CD4-positive, alpha-beta T cell treated with Interleukin-6 for 4 hours (primary cell): ENCODE results near the gene USP9Y.
"Not testable (repeated sequence)": the region's sequence is repeated elsewhere in the genome, so short reads cannot be mapped to it uniquely, and the experiment has no call there.

ENCODE experiments used
- DNase-seq: peaks from one replicate; pipeline ENCODE4 v3.0.0-alpha.2; 2020; ENCODE audit warnings: mixed read lengths

Gene USP9Y, protein sequence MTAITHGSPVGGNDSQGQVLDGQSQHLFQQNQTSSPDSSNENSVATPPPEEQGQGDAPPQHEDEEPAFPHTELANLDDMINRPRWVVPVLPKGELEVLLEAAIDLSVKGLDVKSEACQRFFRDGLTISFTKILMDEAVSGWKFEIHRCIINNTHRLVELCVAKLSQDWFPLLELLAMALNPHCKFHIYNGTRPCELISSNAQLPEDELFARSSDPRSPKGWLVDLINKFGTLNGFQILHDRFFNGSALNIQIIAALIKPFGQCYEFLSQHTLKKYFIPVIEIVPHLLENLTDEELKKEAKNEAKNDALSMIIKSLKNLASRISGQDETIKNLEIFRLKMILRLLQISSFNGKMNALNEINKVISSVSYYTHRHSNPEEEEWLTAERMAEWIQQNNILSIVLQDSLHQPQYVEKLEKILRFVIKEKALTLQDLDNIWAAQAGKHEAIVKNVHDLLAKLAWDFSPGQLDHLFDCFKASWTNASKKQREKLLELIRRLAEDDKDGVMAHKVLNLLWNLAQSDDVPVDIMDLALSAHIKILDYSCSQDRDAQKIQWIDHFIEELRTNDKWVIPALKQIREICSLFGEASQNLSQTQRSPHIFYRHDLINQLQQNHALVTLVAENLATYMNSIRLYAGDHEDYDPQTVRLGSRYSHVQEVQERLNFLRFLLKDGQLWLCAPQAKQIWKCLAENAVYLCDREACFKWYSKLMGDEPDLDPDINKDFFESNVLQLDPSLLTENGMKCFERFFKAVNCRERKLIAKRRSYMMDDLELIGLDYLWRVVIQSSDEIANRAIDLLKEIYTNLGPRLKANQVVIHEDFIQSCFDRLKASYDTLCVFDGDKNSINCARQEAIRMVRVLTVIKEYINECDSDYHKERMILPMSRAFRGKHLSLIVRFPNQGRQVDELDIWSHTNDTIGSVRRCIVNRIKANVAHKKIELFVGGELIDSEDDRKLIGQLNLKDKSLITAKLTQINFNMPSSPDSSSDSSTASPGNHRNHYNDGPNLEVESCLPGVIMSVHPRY (N-terminal part only)

DNA sequence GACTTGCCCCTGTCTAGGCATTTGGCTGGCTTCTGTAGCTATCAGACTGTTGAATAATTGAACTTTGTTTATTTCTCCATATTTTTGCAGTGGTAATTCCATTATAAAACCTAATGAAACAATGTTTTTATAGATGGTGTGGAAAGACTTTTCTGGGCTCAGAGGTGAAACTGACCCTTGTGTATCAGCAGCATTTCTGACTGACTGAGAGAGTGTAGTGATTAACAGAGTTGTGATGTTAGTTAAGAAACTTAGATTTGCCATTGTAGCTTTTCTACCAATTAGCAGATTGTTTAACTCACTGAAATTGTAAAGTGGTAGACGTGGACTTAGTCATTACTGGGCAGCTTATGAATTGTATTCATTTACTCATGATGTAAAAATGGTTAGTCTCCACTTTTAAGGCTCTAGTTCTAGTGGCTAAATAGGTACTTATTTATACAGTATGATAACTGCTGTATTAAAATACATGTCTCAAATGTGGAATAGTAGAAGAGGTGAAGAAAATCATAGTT is at the start of gene USP9Y:
USP9Y (plus strand) TSS at position 51 of the 515 bp plus-strand sequence. CDS start 8,217 bp downstream, outside the sequence.
- no peak for DNase-seq

DNA sequence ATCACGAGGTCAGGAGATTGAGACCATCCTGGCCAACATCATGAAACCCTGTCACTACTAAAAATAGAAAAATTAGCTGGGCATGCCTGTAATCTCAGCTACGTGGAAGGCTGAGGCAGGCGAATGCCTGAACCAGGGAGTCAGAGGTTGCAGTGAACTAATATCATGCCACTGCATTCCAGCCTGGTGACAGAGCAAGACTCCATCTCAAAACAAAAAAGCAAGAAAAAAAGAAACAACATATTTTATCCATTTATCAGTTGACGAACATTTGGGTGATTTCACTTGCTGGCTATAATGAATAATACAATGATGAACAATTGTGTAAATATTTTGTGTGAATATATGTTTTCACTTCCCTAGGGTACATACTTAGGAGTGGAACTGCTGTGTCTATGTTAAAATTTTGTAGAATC is 49.4 kb upstream of the USP9Y start:
- no peak for DNase-seq

DNA sequence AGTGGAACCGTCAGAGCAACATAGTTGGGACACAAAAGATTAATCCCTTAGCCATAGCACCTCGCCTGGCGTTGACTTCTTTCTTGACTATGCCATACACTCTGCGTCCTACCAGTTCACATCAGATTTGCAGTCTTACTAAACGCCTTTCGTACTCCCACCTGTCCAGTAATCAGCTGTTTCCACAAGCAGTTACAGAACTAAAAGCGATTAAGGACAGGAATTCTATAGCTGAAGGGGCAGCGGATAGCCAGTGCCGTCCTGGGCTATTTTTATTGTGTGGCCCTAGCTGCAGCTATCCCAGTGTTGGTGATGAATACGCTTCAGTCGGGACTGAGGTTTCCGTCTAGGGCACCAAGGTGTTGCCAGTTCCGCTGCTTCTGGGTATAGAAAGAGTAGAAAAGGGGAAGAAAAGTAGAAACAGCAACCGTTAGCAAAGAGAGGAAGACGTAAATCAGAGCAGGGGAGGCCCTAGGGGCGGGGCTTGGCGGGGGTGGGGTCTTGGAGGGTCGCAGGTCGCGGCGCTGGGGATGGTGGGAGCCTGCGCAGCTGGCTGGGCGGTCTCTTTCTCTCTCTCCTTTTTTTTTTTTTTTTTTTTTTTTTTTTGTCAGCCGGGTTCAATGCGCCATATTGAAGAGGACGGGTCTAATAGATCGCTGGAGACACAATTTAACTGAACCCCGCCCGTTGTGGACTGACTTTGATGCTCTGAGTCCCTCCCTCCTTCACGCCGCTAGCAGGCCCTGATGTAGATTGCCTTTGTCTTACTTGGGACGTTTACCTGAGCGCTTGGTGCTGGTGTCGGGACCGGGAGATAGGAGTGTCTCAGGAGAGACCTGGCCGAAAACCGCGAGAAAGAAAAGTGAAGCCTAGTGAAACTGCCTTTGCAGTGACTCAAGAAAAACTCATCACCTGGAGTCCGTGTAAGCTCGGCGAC is 39.0 kb upstream of the USP9Y start:
- DNase-seq = no peak

DNA sequence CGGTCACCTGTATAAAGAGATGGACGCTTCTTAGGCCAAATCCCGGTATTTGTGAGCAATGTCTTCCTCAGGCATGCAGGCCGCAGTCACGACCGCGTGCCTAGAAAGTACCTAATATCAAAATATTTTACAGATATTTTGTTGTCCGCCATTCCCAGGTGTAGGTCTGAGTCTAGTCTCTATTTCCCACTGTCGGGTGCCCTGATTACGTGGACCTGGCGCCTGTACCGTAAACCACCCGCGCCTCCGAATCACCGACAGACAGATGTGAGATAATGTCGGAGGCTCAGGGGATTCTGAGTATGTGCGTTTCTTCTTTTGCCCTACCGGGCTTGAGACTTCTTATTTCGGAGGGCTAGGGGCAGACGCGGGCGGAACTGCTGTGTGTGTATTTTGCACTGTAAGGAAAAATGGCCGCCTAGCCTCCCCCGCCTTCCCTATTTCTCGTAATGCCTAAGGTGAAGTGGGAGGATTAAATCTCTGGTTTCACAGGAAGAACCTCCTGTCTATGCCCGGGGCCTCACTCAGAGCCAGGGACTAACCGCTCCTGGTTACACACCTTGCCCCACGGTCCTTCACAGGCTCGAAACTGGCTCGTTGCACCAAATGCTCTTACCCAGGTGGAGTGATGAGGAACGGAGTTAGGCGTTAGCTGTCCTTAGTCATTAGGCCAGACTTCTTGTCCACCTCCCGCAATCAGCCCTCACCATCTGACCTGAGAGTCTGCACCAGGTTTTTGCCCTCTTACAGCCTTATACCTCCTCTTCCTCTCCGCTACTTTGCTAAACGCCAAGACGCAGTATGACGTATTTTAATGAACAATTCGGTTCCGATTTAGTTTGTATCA is 38.1 kb upstream of the USP9Y start:
- DNase-seq = no peak

DNA sequence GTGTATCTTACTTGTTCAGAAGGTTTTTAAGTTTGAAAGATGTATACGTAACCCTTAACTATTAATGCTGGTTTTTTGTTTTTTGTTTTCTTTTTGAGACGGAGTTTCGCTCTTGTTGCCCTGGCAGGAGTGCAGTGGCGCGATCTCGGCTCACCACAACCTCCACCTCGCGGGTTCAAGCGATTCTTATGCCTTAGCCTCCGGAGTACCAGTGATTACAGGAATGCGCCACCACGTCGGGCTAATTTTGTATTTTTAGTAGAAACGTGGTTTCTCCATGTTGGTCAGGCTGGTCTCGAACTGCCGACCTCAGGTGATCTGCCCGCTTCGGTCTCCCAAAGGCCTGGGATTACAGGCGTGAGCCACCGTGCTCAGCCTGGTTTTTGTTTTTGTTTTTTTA is 37.2 kb upstream of the USP9Y start:
- DNase-seq = not testable (repeated sequence)

DNA sequence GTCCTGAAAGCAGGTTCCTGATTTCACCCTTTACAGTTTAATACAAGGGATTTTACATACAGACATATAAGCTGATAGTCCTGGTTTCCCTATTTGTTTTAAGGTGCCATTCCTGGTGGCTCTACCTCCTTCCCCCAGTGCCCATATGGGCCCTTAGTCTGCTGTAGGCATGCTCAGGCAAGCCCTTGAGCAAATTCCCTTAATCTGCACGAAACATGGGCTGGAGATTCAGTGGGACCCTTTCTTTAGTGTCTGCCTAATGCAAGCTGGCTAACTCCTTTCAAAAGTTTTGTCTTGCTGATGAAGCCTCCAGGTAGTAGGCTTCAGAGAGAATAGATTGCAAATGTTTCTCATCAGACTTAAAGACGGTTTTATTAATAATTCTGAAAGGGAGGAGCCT is 22.9 kb upstream of the USP9Y start:
- DNase-seq = no peak

DNA sequence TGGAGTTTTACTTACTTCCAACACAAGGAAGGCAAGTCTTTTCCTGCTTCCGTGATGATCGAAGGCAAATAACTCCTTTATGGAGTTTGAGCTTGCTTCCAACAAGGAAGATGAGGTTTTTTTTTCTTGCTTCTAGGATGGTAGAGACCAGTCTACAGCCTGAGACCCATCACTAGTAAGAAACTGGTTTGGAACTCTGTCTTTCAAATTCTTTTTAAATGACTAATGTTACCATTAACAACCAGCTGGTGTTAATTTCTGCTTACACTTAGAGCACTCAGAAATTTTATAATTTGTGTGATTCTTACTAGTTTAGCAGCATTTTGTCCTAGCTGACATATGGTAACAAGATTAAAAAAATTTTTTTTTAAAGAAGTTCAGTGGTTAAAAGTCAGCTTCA is 19.5 kb upstream of the USP9Y start:
- DNase-seq = no peak

DNA sequence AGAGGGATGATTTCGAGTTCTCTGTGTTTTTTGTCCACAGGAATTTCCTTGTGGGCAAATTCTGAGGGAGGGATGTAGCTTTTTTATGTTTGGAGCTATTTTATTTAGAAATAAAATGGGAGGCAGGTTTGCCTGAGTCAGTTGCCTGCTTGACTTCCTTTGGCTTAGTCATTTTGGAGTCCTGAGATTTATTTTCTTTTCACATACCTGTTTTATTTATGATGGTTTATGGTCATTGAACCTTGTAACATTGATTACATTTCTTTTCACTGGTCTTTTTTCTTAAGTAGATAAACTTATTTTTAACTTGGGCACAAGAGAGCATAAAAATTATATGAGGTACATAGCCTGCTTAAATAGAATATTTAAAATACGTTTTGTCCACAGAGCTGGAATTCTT is 12.7 kb upstream of the USP9Y start:
- DNase-seq = no peak

DNA sequence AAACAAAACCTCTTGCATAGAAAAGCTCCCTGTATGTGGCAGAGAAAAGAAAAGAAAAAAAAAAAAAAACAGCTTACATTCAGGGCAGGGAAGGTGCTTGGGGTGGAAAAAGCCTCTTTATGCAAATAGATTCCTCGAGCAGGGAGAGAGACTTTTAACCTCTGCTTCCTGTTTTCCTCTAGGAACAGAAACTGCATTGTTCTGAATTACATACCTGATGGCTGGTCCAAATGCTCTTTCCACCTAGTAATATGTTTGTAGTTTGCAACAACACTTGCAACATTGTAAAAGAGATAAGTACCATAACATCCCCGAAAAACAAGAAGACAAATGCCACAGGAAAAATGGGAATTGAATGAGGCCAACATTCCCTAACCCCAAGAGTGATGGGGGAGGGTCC is 944 bp upstream of the USP9Y start:
- DNase-seq = no peak

DNA sequence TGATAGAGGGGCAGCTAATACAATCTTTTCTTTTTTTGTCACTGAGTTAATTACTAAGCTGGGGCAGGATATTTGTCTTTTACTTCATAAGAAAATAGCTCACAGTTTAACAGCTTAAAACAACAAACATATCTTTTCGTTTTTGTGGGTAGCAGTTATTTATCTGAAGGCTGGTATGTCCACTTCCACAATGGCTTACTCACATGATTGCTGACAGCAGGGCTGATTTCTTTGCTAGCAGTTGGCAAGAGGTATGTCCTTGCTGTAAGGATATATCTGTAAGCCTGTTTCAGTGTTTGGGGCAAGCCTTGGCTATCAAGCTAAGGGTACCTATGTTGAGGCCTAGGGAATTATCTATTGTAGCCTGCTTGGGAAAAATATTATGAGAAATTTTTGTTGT is 1.1 kb downstream of the USP9Y start:
- no peak for DNase-seq

DNA sequence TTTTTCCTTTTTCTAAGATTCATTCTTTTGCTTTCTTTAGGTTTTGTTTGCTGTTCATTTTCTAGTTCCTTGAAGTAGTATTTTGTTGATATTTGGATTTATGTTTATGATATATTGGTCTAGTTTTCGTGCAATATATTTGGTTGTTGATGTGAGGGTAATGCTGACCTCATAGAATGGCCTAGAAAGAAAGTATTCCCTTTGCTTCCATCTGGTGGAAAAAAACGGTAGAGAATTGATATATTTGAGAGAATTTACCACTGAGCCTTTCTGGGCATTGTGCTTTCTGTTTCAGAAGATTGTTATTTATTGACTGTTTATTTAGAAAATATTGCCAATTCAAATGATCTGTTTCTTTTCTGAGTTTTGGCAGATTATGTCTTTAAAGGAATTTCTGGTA is 9.4 kb downstream of the USP9Y start:
- no peak for DNase-seq

DNA sequence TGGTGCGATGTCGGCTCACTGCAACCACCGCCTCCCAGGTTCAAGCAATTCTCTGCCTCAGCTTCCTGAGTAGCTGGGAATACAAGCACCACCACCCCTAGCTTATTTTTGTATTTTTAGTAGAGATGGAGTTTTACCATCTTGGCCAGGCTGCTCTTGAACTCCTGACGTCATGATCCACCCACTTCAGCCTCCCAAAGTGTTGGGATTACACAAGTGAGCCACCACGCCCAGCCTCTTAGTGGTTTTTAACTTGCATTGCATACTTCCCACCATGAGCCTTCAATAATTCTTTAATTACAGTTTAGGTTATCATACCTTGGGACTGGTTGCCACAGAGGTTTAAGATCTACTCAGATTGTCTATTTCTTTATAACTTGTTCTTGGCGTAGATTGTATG is 14.3 kb downstream of the USP9Y start:
- no peak for DNase-seq

DNA sequence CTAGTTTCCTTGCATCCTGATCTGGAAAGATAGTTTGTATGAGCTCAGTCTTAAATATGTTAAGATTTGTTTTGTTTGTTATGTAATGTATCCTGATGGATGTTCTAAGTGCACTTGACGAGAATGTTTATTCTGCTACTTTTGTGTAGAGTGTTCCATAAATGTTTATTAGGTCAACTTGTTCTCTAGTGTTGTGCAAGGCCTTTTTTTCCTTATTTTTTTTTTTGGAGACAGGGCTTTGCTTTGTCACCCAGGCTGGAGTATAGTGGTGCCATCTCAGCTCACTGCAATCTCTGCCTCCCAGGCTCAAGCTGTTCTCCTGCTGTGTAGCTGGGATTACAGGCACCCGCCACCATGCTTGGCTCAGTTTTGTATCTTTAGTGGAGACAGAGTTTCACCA is 28.7 kb downstream of the USP9Y start:
- DNase-seq = no peak

DNA sequence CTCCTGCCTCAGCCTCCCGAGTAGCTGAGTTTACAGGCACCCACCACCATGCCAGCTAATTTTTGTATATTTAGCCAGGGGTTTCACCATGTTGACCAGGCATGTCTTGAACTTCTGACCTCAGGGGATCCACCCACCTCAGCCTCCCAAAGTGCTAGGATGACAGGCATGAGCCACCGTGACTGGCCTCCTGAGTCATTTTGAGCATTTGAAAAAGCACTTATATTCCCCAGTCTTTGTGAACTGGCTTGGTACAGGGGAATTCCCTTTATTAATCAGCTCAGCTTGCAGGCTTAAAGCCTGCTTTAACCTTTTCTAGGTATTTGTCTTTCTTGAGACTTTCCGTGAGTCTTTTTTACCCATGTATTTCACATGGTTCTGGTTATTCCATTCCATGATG is 32.6 kb downstream of the USP9Y start:
- no peak for DNase-seq

DNA sequence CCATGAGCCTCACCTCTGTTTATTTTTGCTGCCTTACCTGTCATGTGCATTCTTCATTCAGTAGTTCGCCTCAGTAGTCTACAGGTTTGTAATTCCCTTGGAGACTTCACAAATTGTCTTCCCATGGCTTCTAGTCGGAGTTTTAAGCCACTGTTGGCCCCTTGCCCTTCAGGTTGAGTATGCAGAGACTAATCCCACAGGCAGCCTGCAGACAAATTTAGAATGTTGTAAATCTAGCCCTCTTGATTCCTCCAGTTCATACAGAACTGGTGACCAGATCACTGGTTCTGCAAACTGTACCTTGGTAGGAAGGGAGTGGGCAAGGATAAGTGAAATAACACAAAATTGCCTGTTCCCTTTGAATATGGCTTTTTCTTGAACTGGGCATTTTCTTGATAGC is 33.0 kb downstream of the USP9Y start:
- DNase-seq = no peak

DNA sequence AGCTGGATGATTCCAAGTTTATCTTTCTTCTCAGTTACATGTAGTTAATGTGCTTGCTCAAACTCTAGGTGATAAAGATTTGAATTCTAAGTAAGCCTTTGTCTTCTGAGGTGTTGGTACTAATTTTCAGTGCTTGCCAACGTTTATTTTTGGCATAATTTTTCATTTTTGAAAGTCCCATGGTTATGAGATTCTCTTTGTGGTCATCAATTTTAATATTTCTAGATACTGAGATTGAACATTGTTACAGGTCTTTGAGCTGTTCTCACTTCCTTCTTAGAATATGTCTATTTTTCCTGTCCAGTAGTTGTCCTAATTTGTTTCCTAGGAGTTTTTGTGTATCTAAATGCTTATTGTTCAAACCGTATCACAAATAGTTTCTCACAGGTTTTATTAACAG is 40.4 kb downstream of the USP9Y start:
- DNase-seq = no peak

DNA sequence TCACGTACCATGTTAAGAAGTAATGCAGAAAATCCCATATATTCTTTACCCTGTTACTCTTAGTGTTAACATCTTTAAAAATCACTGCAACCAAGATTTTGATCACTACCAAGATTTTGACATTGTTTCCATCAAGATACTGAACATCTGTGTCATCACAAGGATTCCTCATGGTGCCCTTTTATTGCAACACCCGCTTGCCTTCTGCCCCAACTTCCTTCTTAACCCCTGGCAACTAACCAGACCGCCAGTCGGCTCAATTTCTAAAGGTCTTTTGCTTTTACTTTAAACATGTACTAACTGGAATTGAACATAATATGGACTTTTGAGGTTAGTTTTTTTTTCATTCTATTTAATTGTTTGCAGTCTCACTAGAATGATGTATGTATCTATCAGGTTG is 41.7 kb downstream of the USP9Y start:
- DNase-seq = no peak

DNA sequence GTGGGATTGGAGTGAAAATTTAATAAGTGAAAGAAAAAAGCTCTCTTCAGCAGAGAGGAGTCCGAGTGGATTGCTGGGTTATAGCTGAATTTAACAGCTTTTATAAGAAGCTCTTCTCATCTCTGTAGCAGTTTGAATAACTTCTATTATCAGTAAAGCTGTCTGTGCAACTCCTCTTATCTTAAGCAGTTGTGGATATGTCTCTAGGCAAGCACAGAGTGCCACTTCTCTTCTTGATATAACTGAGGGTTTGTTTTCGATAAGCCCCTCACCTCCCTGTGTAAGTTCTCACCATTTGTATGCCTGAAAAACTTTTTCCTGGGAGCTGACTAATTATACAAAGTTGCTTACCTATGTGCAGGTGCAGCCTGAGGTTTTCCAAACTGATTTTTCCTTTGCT is 43.1 kb downstream of the USP9Y start:
- no peak for DNase-seq

DNA sequence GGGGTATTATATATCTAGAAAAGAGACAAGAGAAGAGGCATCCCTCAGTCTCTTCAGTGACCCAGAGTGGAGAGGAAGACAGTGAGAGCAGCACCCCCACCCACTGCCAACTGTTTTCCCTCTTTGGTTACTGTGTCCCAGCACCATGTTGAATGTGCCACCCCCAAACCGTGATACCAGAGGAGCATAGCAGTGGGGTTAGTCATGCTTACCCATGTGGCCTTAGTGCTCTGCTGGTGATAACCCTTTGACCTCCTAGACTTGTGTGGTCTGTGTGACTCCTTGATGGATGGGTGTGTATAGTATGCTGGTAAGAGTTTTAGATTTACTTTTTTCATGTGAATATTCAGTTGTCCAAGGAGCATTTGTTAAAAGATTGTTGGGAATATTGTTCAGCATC is 48.3 kb downstream of the USP9Y start:
- DNase-seq = no peak

DNA sequence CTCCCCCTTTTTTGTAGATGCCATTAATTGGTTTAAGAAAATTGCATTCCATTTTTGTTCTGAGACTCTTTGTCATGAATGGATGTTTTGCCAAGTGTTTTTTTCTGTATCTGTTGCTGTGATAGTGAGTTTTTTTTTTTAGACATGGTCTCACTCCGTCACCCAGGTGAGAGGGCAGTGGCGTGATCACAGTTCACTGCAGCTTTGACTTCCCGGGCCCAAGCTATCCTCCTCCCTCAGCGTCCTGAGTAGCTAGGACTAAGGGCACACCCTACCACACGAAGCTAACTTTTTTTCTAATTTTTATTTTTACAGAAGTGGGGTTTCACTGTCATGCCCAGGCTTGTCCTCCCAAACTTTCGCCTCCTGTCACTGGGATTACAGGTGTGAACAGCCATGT is 51.8 kb downstream of the USP9Y start:
- DNase-seq = no peak

DNA sequence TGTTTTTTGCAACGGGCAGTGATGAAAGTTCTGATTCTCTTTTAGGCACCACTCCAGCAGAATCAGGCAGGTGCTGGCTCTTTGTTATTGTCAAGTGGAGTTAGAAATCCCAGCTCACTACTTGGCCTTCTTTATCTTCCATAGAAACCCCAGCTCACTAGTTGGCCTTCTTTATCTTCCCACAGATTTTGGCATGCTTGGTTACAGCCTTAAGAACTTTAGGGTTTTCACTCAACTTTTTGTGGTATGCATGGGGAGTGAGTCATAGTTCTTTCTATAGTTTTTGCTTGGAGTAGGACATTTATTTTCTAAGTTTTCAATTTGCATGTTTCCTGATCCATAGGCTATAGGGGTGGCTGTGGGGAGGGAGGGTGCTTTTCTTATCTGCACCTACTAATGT is 55.0 kb downstream of the USP9Y start:
- no peak for DNase-seq

DNA sequence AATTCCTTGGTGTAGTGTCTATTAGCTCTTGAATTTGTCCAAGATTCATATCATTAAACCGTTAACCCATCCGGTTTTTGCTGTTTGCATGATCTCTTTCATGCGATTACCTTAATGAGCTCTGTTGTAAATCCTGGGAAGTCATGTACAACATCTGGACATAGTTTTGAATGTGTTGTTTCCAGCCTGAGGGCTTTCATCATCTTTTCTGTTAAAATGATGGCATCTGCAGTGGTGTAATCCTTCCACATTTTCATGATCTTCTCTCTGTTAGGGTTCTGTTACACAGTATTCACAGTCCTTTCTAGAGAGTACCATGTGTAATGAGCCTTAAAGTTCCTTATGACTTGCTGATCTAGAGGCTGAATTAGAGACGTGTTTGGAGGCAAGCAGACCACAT is 64.9 kb downstream of the USP9Y start:
- DNase-seq = no peak
